Measurements from ENCODE around the gene AP4B1. TPM values are rescaled to one million over a fixed set of nuclear protein-coding genes. Genes with fewer than 3 reads are reported as not detected.

AP4B1 gene
- total and polyA plus RNA-seq, 9 of the 15 experiments (the other 6 are each of a cell fraction or from before 2014, with no cell fraction given) = 15.8 to 36.5 (median 24.6) TPM

GRCh38 chr1:113913887-113914664 lies 9.5 kb upstream of the AP4B1 start (continued):
- TF ChIP-seq ZNF592 (IDR thresholded peaks at IDR 0.05) (peak; percentile 79), ZNF133 (CRISPR knock-in tag; IDR thresholded peaks at IDR 0.05) (no peak), TCF7 (IDR thresholded peaks at IDR 0.05; ENCODE audit: borderline replicate concordance) (peak; percentile 87; the same call in 1 of the 2 replicates), STAT6 (CRISPR knock-in tag; IDR thresholded peaks at IDR 0.05) (no peak), OTX1 (CRISPR knock-in tag; IDR thresholded peaks at IDR 0.05) (no peak), ZNF41 (CRISPR knock-in tag; conservative IDR thresholded peaks at IDR 0.05) (no peak), RREB1 (CRISPR knock-in tag; IDR thresholded peaks at IDR 0.05) (no peak; the same call in 1 of the 2 replicates), NFIC (IDR thresholded peaks at IDR 0.05) (peak; percentile 98), BRF1 (IDR thresholded peaks at IDR 0.05; ENCODE audit: borderline replicate concordance, extremely low read depth, insufficient read length) (no peak), RBM22 (IDR thresholded peaks at IDR 0.05; ENCODE audit: low read depth, low read length, poor library complexity, severe bottlenecking) (no peak), RBM34 (IDR thresholded peaks at IDR 0.05; ENCODE audit: borderline replicate concordance, insufficient read depth, low read length) (no peak), ZNF212 (CRISPR knock-in tag; IDR thresholded peaks at IDR 0.05) (no peak), CBFA2T2 (conservative IDR thresholded peaks at IDR 0.05) (peak; percentile 99)

Measured in K562 (cell line).